ENCODE results near the gene MASP2. TPM values are rescaled to one million over a fixed set of nuclear protein-coding genes. Genes with fewer than 3 reads are reported as not detected.

Gene MASP2
- total and polyA plus RNA-seq, 9 of the 15 experiments (the other 6 are each of a cell fraction or from before 2014, with no cell fraction given), result 0.01 to 0.23 (median 0.06) TPM; not detected in 3

DNA sequence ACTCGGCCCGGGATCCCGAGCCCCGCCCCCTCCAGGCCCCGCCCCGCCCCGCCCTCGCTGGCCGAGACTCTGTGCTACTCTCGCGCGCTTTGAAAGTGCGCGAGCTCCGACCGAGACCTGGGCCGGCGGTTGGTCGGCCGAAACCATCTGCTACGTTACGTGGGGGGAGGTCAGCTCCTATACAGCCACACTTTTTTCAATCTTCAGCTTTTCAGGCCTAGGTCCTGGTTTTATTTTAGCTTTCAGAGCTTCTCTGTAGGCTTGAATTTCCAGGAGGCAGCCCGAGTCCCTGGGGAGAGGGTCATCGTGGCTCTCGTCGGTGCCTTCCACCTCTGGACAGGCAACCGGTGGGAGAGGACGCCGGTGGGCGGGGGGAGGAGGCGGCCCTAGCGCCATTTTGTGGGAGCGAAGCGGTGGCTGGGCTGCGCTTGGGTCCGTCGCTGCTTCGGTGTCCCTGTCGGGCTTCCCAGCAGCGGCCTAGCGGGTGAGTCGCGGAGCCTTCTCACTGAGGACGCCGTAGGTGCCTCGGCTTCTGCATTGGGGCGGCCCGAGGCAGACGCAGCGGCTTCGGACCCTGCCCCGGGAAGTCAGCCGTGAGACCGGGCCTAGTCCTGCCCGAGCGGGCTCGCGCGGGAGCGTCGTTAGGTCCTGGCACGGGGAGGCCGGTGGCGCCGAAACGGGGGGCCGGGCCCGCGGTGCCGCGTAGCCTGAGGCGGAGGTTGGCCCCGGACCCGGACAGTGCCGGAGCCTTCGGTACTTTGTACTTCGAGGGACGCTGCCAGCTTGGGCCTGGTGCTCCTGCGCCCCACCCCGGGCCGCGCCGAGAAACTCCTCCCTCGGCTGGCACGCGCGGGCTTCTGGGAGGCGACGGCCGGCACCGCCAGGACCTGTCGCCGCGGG is 34.5 kb downstream of the MASP2 start, which contains the start of gene TARDBP (continued):
- TF ChIP-seq ZNF224 (CRISPR knock-in tag; IDR thresholded peaks at IDR 0.05) (peak; percentile 79; the same call in 1 of the 2 replicates), RBFOX2 (IDR thresholded peaks at IDR 0.05; ENCODE audit: low read depth, low read length) (peak; percentile 99), NFATC3 (IDR thresholded peaks at IDR 0.05) (peak; percentile 28; the same call in 1 of the 2 replicates), CC2D1A (IDR thresholded peaks at IDR 0.05) (peak; percentile 74; the same call in 1 of the 2 replicates), KLF10 (CRISPR knock-in tag; IDR thresholded peaks at IDR 0.05) (no peak), ZZZ3 (IDR thresholded peaks at IDR 0.05) (peak; percentile 93; the same call in 1 of the 2 replicates), ZNF143 (CRISPR knock-in tag; IDR thresholded peaks at IDR 0.05) (peak; percentile 71), SAP30 (IDR thresholded peaks at IDR 0.05; ENCODE audit: borderline replicate concordance, insufficient read depth, low read depth, low read length, poor library complexity, severe bottlenecking) (peak; percentile 89), NELFE (IDR thresholded peaks at IDR 0.05; ENCODE audit: insufficient read depth, insufficient read length) (no peak), ZNF507 (tag; conservative IDR thresholded peaks at IDR 0.05) (no peak)
- TF ChIP-seq, protein P1, sequence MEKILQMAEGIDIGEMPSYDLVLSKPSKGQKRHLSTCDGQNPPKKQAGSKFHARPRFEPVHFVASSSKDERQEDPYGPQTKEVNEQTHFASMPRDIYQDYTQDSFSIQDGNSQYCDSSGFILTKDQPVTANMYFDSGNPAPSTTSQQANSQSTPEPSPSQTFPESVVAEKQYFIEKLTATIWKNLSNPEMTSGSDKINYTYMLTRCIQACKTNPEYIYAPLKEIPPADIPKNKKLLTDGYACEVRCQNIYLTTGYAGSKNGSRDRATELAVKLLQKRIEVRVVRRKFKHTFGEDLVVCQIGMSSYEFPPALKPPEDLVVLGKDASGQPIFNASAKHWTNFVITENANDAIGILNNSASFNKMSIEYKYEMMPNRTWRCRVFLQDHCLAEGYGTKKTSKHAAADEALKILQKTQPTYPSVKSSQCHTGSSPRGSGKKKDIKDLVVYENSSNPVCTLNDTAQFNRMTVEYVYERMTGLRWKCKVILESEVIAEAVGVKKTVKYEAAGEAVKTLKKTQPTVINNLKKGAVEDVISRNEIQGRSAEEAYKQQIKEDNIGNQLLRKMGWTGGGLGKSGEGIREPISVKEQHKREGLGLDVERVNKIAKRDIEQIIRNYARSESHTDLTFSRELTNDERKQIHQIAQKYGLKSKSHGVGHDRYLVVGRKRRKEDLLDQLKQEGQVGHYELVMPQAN (IDR thresholded peaks at IDR 0.05; ENCODE audit: borderline replicate concordance), result peak; percentile 89
- TF ChIP-seq, protein P2, sequence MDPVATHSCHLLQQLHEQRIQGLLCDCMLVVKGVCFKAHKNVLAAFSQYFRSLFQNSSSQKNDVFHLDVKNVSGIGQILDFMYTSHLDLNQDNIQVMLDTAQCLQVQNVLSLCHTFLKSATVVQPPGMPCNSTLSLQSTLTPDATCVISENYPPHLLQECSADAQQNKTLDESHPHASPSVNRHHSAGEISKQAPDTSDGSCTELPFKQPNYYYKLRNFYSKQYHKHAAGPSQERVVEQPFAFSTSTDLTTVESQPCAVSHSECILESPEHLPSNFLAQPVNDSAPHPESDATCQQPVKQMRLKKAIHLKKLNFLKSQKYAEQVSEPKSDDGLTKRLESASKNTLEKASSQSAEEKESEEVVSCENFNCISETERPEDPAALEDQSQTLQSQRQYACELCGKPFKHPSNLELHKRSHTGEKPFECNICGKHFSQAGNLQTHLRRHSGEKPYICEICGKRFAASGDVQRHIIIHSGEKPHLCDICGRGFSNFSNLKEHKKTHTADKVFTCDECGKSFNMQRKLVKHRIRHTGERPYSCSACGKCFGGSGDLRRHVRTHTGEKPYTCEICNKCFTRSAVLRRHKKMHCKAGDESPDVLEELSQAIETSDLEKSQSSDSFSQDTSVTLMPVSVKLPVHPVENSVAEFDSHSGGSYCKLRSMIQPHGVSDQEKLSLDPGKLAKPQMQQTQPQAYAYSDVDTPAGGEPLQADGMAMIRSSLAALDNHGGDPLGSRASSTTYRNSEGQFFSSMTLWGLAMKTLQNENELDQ (CRISPR knock-in tag; IDR thresholded peaks at IDR 0.05; ENCODE audit: borderline replicate concordance), result peak; percentile 39; the same call in 1 of the 2 replicates
- TF ChIP-seq, protein P3, sequence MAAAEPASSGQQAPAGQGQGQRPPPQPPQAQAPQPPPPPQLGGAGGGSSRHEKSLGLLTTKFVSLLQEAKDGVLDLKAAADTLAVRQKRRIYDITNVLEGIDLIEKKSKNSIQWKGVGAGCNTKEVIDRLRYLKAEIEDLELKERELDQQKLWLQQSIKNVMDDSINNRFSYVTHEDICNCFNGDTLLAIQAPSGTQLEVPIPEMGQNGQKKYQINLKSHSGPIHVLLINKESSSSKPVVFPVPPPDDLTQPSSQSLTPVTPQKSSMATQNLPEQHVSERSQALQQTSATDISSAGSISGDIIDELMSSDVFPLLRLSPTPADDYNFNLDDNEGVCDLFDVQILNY (CRISPR knock-in tag; IDR thresholded peaks at IDR 0.05), result peak; percentile 86
- TF ChIP-seq, protein P4, sequence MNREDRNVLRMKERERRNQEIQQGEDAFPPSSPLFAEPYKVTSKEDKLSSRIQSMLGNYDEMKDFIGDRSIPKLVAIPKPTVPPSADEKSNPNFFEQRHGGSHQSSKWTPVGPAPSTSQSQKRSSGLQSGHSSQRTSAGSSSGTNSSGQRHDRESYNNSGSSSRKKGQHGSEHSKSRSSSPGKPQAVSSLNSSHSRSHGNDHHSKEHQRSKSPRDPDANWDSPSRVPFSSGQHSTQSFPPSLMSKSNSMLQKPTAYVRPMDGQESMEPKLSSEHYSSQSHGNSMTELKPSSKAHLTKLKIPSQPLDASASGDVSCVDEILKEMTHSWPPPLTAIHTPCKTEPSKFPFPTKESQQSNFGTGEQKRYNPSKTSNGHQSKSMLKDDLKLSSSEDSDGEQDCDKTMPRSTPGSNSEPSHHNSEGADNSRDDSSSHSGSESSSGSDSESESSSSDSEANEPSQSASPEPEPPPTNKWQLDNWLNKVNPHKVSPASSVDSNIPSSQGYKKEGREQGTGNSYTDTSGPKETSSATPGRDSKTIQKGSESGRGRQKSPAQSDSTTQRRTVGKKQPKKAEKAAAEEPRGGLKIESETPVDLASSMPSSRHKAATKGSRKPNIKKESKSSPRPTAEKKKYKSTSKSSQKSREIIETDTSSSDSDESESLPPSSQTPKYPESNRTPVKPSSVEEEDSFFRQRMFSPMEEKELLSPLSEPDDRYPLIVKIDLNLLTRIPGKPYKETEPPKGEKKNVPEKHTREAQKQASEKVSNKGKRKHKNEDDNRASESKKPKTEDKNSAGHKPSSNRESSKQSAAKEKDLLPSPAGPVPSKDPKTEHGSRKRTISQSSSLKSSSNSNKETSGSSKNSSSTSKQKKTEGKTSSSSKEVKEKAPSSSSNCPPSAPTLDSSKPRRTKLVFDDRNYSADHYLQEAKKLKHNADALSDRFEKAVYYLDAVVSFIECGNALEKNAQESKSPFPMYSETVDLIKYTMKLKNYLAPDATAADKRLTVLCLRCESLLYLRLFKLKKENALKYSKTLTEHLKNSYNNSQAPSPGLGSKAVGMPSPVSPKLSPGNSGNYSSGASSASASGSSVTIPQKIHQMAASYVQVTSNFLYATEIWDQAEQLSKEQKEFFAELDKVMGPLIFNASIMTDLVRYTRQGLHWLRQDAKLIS (CRISPR knock-in tag; IDR thresholded peaks at IDR 0.05), result peak; percentile 96
- TF ChIP-seq, protein P5, sequence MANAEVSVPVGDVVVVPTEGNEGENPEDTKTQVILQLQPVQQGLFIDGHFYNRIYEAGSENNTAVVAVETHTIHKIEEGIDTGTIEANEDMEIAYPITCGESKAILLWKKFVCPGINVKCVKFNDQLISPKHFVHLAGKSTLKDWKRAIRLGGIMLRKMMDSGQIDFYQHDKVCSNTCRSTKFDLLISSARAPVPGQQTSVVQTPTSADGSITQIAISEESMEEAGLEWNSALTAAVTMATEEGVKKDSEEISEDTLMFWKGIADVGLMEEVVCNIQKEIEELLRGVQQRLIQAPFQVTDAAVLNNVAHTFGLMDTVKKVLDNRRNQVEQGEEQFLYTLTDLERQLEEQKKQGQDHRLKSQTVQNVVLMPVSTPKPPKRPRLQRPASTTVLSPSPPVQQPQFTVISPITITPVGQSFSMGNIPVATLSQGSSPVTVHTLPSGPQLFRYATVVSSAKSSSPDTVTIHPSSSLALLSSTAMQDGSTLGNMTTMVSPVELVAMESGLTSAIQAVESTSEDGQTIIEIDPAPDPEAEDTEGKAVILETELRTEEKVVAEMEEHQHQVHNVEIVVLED (CRISPR knock-in tag; IDR thresholded peaks at IDR 0.05), result peak; percentile 96
